ENCODE measurements around the gene SOX9.
A peak's percentile ranks its signal among the peaks of the same experiment; 100 is the strongest.

SOX9 gene

DNA sequence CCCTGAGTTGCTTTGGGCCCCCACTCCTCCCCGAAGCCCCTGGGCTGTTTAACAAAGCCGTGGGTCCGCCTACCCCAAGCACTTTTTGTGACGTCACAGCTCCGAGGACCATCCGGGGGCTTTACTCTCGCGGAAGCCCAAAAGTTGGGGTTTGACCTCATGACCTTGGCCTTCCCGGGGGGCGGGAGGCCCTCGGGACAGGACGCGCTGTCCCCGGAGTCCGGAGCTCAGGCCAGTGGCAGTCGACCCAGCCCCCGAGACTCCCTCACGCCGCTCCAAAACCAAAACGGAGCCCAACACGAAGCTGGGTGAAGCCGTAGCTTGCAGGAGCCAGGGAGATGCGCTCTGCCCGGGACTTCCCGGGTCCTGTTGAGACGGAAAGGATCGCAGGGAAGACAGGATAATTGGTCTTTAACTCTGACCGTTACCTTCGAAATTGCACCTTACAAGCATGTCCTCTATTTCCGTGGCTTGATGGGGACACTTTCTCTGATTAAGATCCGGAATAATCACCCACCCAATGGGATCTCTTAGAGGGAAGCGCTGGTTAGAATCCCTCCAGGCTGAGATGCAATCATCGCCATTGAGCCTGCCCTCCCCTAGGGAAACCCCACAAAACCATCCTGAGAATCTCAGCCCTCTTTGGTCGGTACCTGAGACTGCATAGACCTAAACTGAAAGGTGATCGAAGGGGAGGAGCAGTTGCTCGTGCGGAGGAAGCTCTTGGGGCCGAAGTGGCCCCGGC, 4.9 kb upstream of the SOX9 start:
- CTCF ChIA-PET, result interaction anchor here (1.1 to 1.7 kb wide), 2 partner anchors 654 to 1349 kb away, joined by 3 to 4 read pairs; no protein-coding TSS in a partner anchor
- no peak overlapping the region for H3K4me3 ChIP-seq (ENCODE audit: low read depth, low read length)
- no peak for DNase-seq (ENCODE audit: low read depth, low spot score)
- POLR2A ChIA-PET, result no interaction called here
- no peak for TF ChIP-seq CTCF (IDR thresholded peaks at IDR 0.05; ENCODE audit: insufficient read depth, low read length, missing control alignments)

- no peak for TF ChIP-seq CTCF (IDR thresholded peaks at IDR 0.05; ENCODE audit: insufficient read depth, low read length, missing control alignments)
- ChIA-PET POLR2A (no interaction called here), CTCF (interaction anchor here (1.1 to 2.5 kb wide), 2 partner anchors 643 to 1350 kb away, joined by 6 to 14 read pairs; no protein-coding TSS in a partner anchor)
- DNase-seq (ENCODE audit: low read depth, low spot score), result no peak
- no peak overlapping the region; the same call in none of the 2 replicates for H3K4me3 ChIP-seq (ENCODE audit: low read depth, low read length)
These were observed 3.9 kb upstream of the SOX9 start for GRCh38 chr17:72116661-72117521.

DNA sequence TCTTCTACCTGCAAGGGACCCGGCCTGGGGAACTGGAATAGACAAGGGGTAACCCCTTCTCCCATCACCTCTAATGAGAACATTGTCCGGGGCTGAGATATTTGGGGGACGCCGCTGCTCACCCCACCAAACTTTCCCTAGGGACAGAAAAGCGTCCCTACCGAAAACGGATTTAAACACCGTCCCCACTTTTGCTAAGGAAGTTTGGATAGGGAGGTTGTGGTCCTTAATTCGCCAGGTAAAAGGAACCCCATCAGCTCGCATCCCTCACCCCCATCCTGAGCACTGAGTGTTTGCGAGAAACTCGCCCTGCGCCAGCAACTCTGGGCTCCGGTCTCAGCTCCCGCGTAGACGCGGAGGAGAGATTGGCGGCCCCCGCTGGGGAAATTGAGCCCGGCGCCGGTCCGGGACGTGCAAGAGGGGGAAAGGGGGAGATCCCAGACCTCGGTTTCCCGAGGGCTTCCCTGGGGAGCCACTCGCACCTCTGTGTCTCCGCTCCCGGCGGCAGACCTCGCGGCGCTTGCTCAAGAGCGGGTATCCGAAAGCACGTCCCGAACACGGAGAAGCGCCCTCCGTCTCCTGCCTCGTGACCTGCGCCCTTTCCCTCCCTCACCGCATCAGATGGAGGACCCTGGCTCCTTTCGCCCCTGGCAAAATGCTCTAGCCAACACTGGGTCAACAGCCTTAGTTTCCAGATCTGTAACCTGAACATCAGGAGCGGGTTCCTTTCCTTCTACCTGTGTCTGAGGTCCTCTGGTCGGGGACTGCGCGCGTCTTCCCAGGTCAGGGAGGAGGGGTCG, 3.1 kb upstream of the SOX9 start:
- TF ChIP-seq CTCF (IDR thresholded peaks at IDR 0.05; ENCODE audit: insufficient read depth, low read length, missing control alignments), result no peak
- peak overlapping the region; percentile 25; the same call in 1 of the 2 replicates for H3K4me3 ChIP-seq (ENCODE audit: low read depth, low read length)
- POLR2A ChIA-PET, result no interaction called here
- CTCF ChIA-PET, result interaction anchor here (1.0 to 2.5 kb wide), 4 partner anchors 322 to 1351 kb away, joined by 3 to 14 read pairs (median 4); no protein-coding TSS in a partner anchor
- no peak for DNase-seq (ENCODE audit: low read depth, low spot score)

DNA sequence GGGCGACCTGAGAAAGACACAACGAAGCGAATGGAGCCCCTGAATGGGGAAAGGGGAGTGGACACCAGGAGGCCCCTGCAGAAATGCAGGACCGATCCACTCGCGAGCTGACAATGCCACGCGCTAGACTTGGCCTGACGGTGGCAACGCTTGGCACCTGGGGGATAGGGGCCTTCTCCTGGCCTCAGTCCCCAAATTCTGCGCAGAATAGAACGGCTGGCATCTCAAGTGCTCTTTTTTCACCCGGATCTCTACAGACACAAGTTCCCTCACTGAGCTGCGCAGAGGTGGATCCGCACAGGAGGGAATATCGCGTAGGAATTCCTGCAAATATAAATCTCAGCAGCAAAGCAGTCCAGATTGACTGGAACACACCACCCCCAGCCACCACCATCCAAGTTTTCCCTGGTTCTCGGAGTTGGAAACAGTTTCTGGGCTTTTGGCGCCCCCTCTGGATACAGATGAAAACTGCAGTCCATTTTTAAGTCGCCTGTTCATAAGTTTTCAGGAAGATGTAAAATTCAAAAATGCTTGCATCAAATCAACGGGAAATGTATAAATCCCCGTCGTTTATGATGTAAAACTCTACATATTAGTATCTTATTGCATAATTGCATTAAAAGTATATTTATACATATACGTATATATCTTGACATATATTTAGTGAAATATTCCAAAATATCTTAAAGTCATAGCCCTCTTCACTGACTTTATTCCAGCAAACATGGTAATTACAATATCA, 2.3 kb upstream of the SOX9 start:
- DNase-seq (ENCODE audit: low read depth, low spot score), result no peak
- ChIA-PET POLR2A (no interaction called here), CTCF (interaction anchor here (1.0 to 2.7 kb wide), 8 partner anchors 323 to 1351 kb away, joined by 3 to 14 read pairs (median 4); no protein-coding TSS in a partner anchor)
- no peak overlapping the region for H3K4me3 ChIP-seq (ENCODE audit: low read depth, low read length)
- peak; percentile 81 for TF ChIP-seq CTCF (IDR thresholded peaks at IDR 0.05; ENCODE audit: insufficient read depth, low read length, missing control alignments)

- DNase-seq (ENCODE audit: low read depth, low spot score), result no peak
- POLR2A ChIA-PET, result no interaction called here
- CTCF ChIA-PET, result interaction anchor here (1.0 to 3.4 kb wide), 10 partner anchors 12 to 1355 kb away, joined by 3 to 14 read pairs (median 4); no protein-coding TSS in a partner anchor
These were observed 1.5 kb upstream of the SOX9 start for GRCh38 chr17:72119077-72119872.

More at GRCh38 chr17:72119077-72119872, 1.5 kb upstream of the SOX9 start:
- TF ChIP-seq CTCF (IDR thresholded peaks at IDR 0.05; ENCODE audit: insufficient read depth, low read length, missing control alignments), result no peak
- H3K4me3 ChIP-seq (ENCODE audit: low read depth, low read length), result no peak overlapping the region
